Chondrocyte (in vitro differentiated cells): ENCODE results near the gene TM7SF2. TPM values are rescaled to one million over a fixed set of nuclear protein-coding genes. Genes with fewer than 3 reads are reported as not detected.
A peak's percentile ranks its signal among the peaks of the same experiment; 100 is the strongest.

ENCODE experiments used
- DNase-seq: peaks from one replicate; pipeline ENCODE4 v3.0.0; 2021; ENCODE audit warnings: mixed read lengths, low spot score
- H3K27ac Mint-ChIP-seq: one replicate; pipeline ENCODE4 v1.8.0; 2021; ENCODE audit warnings: mild to moderate bottlenecking, moderate library complexity, mixed read lengths; ENCODE audit not compliant: unreplicated experiment
- H3K27me3 Mint-ChIP-seq: 2 replicates; pipeline ENCODE4 v1.8.0; 2021; ENCODE audit warnings: low read depth, mixed read lengths
- H3K36me3 Mint-ChIP-seq: 2 replicates; pipeline ENCODE4 v1.8.0; 2021; ENCODE audit warnings: low read depth, mixed read lengths
- H3K4me1 Mint-ChIP-seq: 2 replicates; pipeline ENCODE4 v1.8.0; 2021; ENCODE audit warnings: low read depth, mild to moderate bottlenecking, mixed read lengths
- H3K4me3 Mint-ChIP-seq: one replicate; pipeline ENCODE4 v1.8.0; 2021; ENCODE audit warnings: mild to moderate bottlenecking, moderate library complexity, mixed read lengths; ENCODE audit not compliant: unreplicated experiment
- H3K9me3 Mint-ChIP-seq: 2 replicates; pipeline ENCODE4 v1.8.0; 2021; ENCODE audit warnings: low read depth, mixed read lengths
- total RNA-seq: library from RNA; stranded (reverse); gene quantifications from 3 replicates; pipeline ENCODE4 v1.2.1, GENCODE V29; 2021
- TF ChIP-seq, protein P1 (sequence below): fragments of 200-600 bp; sonication (generic); IDR thresholded peaks from 2 replicates; pipeline ENCODE4 v1.5.0; 2021; ENCODE audit warnings: antibody characterized with exemption, mild to moderate bottlenecking, moderate library complexity

The TM7SF2 gene
- total RNA-seq, 1 donor from 2014 or later: 10.7 TPM

DNA sequence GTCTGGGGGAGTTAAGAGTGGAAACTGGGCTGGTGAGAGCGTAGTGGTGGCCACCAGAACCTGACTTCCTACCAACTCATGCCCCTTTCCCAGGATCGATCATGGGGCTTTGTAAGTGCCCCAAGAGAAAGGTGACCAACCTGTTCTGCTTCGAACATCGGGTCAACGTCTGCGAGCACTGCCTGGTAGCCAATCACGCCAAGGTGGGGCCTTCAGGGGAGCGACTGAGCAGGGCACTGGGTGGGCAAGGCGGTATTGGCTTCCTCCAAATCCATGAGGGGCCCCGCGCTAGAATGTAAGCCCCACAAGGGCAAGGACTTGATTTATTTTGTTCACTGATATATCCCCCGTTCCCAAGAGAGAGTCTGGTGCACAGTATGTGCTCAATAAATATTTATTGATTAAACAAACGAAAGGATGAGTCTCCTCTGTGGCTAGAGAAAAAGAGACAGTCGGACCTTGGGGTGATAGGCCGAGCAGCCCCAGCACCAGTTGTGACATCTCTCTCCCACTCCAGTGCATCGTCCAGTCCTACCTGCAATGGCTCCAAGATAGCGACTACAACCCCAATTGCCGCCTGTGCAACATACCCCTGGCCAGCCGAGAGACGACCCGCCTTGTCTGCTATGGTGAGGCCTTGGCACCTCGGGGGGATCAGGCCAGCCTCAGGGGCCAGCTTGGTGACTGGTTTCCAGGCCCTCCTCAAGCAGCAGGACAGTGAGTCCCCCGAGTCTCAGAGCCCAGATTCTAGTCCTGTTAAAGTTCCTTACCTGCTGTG is 26.9 kb upstream of the TM7SF2 start:
- Mint-ChIP-seq H3K27me3 (no peaks in the 10 kb centered on the region), H3K9me3 (no peaks in the 10 kb centered on the region), H3K36me3 (peaks cover 23% of the 10 kb centered on the region), H3K4me3 (peak overlapping the region; percentile 95), H3K4me1 (peaks cover 31% of the 10 kb centered on the region), H3K27ac (peak overlapping the region; percentile 99)
- TF ChIP-seq, protein P1, sequence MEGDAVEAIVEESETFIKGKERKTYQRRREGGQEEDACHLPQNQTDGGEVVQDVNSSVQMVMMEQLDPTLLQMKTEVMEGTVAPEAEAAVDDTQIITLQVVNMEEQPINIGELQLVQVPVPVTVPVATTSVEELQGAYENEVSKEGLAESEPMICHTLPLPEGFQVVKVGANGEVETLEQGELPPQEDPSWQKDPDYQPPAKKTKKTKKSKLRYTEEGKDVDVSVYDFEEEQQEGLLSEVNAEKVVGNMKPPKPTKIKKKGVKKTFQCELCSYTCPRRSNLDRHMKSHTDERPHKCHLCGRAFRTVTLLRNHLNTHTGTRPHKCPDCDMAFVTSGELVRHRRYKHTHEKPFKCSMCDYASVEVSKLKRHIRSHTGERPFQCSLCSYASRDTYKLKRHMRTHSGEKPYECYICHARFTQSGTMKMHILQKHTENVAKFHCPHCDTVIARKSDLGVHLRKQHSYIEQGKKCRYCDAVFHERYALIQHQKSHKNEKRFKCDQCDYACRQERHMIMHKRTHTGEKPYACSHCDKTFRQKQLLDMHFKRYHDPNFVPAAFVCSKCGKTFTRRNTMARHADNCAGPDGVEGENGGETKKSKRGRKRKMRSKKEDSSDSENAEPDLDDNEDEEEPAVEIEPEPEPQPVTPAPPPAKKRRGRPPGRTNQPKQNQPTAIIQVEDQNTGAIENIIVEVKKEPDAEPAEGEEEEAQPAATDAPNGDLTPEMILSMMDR: no peak
- no peak for DNase-seq

DNA sequence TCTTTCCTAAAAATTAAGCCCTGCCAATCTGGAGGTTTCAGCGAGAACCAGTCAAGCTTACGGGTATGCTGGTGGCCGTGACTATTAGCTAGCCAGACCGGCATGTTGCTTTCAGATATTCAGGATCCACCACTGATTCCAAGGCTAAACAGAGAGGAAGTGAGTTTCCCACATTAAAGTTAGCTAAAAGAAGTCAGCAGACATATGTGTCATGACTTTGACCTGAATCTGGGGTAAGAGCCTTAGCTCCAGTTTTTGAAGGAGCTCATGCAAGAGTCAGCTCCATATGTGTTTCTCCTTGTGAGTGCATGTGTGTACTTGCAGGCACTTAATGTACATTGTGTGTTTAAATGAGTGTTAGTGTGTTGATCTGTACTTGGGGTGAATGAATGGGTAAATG is 26.2 kb upstream of the TM7SF2 start:
- H3K4me1 Mint-ChIP-seq: peaks cover 31% of the 10 kb centered on the region

DNA sequence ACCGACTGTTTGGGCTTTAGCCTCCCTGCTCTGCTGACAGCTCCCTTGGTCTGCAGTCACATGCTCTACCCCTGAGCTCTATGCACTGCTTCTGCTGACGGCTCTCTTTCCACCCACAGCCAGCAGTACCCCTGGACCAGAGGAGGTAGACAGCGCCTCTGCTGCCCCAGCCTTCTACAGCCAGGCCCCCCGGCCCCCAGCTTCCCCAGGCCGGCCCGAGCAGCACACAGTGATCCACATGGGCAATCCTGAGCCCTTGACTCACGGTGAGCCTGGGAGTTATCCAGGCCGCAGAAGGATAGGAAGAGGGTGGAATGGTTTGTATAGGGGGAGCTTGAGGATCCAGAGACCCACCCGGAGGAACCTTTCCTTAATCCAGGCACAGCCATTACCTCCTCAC is 24.9 kb upstream of the TM7SF2 start:
- peaks cover 23% of the 10 kb centered on the region for H3K36me3 Mint-ChIP-seq
- H3K4me3 Mint-ChIP-seq: no peak overlapping the region
- no peaks in the 10 kb centered on the region for H3K27me3 Mint-ChIP-seq
- no peak for DNase-seq
- H3K9me3 Mint-ChIP-seq: no peaks in the 10 kb centered on the region
- H3K27ac Mint-ChIP-seq: no peak overlapping the region
- TF ChIP-seq, protein P1: no peak
- peaks cover 31% of the 10 kb centered on the region for H3K4me1 Mint-ChIP-seq

More for the DNA sequence above, 26.2 kb upstream of the TM7SF2 start:
- DNase-seq: no peak
- peak overlapping the region; percentile 99 for H3K27ac Mint-ChIP-seq
- no peaks in the 10 kb centered on the region for H3K27me3 Mint-ChIP-seq
- H3K4me3 Mint-ChIP-seq: peak overlapping the region; percentile 95
- TF ChIP-seq, protein P1: no peak
- peaks cover 23% of the 10 kb centered on the region for H3K36me3 Mint-ChIP-seq
- H3K9me3 Mint-ChIP-seq: no peaks in the 10 kb centered on the region

DNA sequence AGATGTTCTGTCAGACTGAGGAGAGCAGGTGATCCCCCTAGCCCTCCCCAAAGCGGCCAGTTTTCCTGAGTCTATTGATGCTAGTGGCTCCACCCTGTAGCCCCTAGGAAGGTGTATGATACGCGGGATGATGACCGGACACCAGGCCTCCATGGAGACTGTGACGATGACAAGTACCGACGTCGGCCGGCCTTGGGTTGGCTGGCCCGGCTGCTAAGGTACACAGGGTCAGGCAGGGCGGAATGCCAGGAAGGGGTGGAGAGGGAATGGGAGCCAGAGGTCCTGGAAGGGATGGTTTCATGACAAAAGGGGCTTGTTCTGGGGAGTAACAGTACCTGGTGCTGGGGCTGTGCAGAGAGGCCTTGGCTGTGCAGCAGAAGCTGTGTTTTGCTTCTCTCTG is 24.5 kb upstream of the TM7SF2 start:
- H3K4me1 Mint-ChIP-seq: peaks cover 31% of the 10 kb centered on the region
- H3K9me3 Mint-ChIP-seq: no peaks in the 10 kb centered on the region
- H3K36me3 Mint-ChIP-seq: peaks cover 23% of the 10 kb centered on the region
- no peak for DNase-seq
- no peaks in the 10 kb centered on the region for H3K27me3 Mint-ChIP-seq
- TF ChIP-seq, protein P1: no peak
- no peak overlapping the region for H3K27ac Mint-ChIP-seq
- H3K4me3 Mint-ChIP-seq: no peak overlapping the region

DNA sequence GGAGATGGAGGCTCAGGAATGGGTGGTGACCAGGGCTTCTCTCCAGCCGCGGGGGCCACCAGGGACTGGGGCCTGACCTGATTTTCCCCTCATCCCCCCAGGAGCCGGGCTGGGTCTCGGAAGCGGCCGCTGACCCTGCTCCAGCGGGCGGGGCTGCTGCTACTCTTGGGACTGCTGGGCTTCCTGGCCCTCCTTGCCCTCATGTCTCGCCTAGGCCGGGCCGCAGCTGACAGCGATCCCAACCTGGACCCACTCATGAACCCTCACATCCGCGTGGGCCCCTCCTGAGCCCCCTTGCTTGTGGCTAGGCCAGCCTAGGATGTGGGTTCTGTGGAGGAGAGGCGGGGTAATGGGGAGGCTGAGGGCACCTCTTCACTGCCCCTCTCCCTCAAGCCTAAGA is 23.8 kb upstream of the TM7SF2 start:
- no peak overlapping the region for H3K27ac Mint-ChIP-seq
- H3K36me3 Mint-ChIP-seq: peaks cover 23% of the 10 kb centered on the region
- no peak for DNase-seq
- H3K27me3 Mint-ChIP-seq: no peaks in the 10 kb centered on the region
- H3K4me3 Mint-ChIP-seq: no peak overlapping the region
- H3K4me1 Mint-ChIP-seq: peaks cover 28% of the 10 kb centered on the region
- no peaks in the 10 kb centered on the region for H3K9me3 Mint-ChIP-seq
- TF ChIP-seq, protein P1: no peak
